AG04450 (cell line): ENCODE results near the gene LETM1. TPM values are rescaled to one million over a fixed set of nuclear protein-coding genes. Genes with fewer than 3 reads are reported as not detected.

Experiments
- CTCF ChIA-PET: fragments of 300-600, 350-600 bp; formaldehyde crosslinking; extraction: SDS; loops from one replicate; lab custom pipeline; 2022; ENCODE audit warnings: antibody characterized with exemption, inconsistent platforms; lab: Charles Lee
- POLR2A ChIA-PET: fragments of 350-600 bp; formaldehyde crosslinking; extraction: SDS; loops from one replicate; lab custom pipeline; 2021; ENCODE audit warnings: antibody characterized with exemption, inconsistent platforms; lab: Yijun Ruan, JAX
- DNase-seq: peaks from one replicate; pipeline ENCODE4 v3.0.0-alpha.2; 2011; ENCODE audit warnings: low read depth, low spot score
- H3K27ac ChIP-seq: one replicate; pipeline ENCODE4 v1.5.1; 2012; ENCODE audit warnings: low read depth, low read length, control low read depth
- H3K27me3 ChIP-seq: one replicate; pipeline ENCODE4 v1.6.0; 2012; ENCODE audit warnings: low read length; ENCODE audit not compliant: control insufficient read depth, insufficient read depth
- H3K4me3 ChIP-seq: 2 replicates; pipeline ENCODE4 v1.5.1; 2011; ENCODE audit warnings: mild to moderate bottlenecking, low read depth, low read length, control low read depth
- H3K9me3 ChIP-seq: 2 replicates; pipeline ENCODE4 v1.5.1; 2012; ENCODE audit warnings: low read length; ENCODE audit not compliant: control insufficient read depth, insufficient read depth
- polyA plus RNA-seq: library from polyadenylated mRNA; depleted of rRNA; stranded (reverse); fragments of >200 nt; gene quantifications from 2 replicates; pipeline ENCODE4 v1.2.3, GENCODE V29; 2011
- TF ChIP-seq, protein P1 (sequence below): IDR thresholded peaks from 2 replicates; pipeline ENCODE4 v1.5.1; 2011; ENCODE audit warnings: low read depth, low read length, control low read depth, inconsistent platforms

LETM1 gene
- polyA plus RNA-seq, 1 experiment = 11.9 TPM

DNA sequence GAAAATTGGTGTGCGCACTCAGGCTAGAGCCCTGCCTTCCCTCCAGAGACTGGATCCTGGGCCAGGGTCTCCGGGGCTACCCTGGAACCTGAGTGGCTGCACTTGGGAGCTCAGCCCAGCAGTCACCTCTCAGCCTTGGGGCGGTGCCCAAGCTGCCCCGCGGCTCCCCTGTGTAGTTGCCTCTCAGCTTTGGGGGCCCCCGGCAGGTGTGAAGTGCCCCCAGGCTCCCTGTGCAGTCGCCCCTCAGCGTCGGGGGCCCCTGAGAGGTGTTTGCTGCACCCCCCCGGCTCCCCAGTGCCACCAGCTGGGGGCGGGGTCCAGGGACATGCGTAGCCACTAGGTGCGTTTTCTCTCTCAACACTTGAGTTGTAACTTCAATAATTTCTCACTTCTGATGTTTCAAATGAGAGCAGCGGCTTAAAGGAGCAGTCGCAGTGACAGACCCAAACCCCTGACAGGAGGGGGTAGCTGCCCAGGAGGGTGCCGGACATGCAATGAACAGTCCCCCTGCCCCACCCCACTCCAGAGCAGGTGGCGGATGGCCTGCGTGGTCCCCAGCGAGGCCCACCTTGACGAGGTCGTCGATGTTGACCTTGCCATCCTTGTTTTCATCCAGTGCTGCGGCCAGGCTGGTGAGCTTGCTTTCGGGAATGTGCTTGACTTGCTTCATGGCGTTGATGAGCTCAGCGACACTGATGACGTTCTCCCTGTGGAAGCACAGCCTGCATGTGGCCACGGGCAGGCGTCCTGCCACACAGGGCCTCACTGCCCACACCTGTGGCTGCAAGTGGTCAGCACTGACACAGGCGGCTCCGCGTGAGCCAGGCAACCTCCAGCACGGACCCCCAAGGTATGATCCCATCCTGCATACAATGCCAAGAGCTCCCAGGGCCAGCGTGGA lies 40.6 kb downstream of the LETM1 start:
- ChIA-PET POLR2A (no interaction called here), CTCF (interaction anchor here (0.9 to 1.6 kb wide), 3 partner anchors 84 to 122 kb away, joined by 3 to 5 read pairs (median 3); no protein-coding TSS in a partner anchor)
- Histone ChIP-seq H3K27ac (no peak overlapping the region), H3K27me3 (no peaks in the 10 kb centered on the region), H3K9me3 (no peaks in the 10 kb centered on the region; the same call in 1 of the 2 replicates), H3K4me3 (no peak overlapping the region)
- TF ChIP-seq, protein P1, sequence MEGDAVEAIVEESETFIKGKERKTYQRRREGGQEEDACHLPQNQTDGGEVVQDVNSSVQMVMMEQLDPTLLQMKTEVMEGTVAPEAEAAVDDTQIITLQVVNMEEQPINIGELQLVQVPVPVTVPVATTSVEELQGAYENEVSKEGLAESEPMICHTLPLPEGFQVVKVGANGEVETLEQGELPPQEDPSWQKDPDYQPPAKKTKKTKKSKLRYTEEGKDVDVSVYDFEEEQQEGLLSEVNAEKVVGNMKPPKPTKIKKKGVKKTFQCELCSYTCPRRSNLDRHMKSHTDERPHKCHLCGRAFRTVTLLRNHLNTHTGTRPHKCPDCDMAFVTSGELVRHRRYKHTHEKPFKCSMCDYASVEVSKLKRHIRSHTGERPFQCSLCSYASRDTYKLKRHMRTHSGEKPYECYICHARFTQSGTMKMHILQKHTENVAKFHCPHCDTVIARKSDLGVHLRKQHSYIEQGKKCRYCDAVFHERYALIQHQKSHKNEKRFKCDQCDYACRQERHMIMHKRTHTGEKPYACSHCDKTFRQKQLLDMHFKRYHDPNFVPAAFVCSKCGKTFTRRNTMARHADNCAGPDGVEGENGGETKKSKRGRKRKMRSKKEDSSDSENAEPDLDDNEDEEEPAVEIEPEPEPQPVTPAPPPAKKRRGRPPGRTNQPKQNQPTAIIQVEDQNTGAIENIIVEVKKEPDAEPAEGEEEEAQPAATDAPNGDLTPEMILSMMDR = no peak
- DNase-seq = no peak

DNA sequence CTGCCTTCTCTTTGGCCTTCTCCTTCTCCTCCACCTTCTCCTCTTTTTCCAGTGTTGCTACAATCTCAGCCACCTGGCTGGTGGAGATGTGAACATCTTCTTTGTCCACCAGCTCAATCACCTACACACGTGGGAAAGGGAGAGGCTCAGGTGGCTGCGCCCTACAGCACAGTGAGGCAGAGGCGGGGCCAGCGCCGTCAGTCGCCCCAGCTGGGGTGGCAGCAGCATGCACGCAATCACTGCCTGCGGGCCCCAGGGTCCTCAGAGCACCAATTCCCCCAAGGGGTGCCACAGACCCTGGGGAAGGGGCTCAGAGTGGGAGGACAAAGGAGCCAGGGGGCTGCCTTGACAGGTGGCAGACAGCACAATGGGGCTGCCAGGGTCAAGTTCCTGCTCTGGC lies 41.5 kb downstream of the LETM1 start:
- no peaks in the 10 kb centered on the region for H3K27me3 ChIP-seq
- CTCF ChIA-PET = interaction anchor here (1.6 to 1.7 kb wide), 3 partner anchors 66 to 96 kb away, joined by 4 to 5 read pairs (median 5); no protein-coding TSS in a partner anchor
- no peaks in the 10 kb centered on the region; the same call in 1 of the 2 replicates for H3K9me3 ChIP-seq
- POLR2A ChIA-PET = no interaction called here
- H3K4me3 ChIP-seq = no peak overlapping the region
- TF ChIP-seq, protein P1 = no peak
- DNase-seq = no peak
- no peak overlapping the region for H3K27ac ChIP-seq

DNA sequence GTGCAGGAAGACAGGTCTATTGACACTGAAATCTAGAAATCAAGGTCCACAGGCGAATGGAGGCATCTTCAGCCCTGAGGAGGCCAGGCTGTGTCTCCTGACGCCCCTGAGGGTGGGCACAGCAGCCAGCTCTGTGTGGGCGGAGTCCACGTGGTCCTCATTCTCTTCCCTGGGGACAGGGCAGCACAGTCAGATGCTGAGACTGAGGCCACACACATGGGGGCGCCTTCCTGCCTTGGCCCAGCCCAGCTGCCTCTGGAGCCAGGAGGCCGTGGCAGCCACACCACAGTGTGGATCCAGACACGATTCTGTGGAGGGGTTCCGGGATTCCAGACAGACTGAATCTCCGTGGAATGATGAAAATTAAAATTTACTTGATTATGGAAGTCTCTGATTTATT lies 42.0 kb downstream of the LETM1 start:
- TF ChIP-seq, protein P1 = no peak
- Histone ChIP-seq H3K4me3 (no peak overlapping the region), H3K27me3 (no peaks in the 10 kb centered on the region), H3K9me3 (no peaks in the 10 kb centered on the region; the same call in 1 of the 2 replicates), H3K27ac (no peak overlapping the region)
- ChIA-PET POLR2A (no interaction called here), CTCF (interaction anchor here (0.7 to 1.7 kb wide), 3 partner anchors 66 to 97 kb away, joined by 3 to 5 read pairs (median 4); no protein-coding TSS in a partner anchor)
- DNase-seq = no peak

DNA sequence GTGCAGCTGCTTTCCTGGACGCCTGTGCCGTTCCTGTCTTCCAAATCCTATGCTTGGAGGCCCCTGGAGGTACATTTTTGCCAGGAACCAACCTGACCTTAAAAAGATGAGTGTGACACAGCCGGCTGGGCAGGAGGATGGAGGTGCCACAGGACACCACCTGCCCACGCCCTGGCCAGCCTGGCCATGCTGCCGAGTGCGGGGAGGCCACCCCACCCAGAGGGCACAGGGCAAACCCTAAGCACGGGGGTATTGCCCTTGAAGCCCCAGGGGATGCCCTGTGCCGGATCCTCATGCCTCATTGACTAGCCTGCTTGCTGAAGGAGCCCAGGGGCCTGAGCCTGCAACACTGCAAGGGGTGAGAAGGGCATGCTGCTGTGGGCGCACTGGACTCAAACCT lies 42.7 kb downstream of the LETM1 start:
- ChIA-PET POLR2A (no interaction called here), CTCF (interaction anchor here (0.7 to 1.7 kb wide), 4 partner anchors 65 to 98 kb away, joined by 3 to 5 read pairs (median 4); no protein-coding TSS in a partner anchor)
- H3K27ac ChIP-seq = no peak overlapping the region
- DNase-seq = no peak
- no peaks in the 10 kb centered on the region; the same call in 1 of the 2 replicates for H3K9me3 ChIP-seq
- H3K27me3 ChIP-seq = no peaks in the 10 kb centered on the region
- TF ChIP-seq, protein P1 = no peak
- H3K4me3 ChIP-seq = no peak overlapping the region
